GM11168 (cell line): Measurements from ENCODE around the gene PALM.

Experiments
- in situ Hi-C: fragments of 300-500 bp; cut with MboI; formaldehyde crosslinking; loops from one replicate; pipeline ENCODE4 v1.12.0; 2022; ENCODE audit warnings: low sequenced_read_pairs; ENCODE audit not compliant: unreplicated experiment

Gene PALM

GRCh38 chr19:747432-748273, 38.9 kb downstream of the PALM start:
- in situ Hi-C loops, result loop anchor here (25.0 kb wide), 1 partner anchor 160 kb away; the partner anchor contains the start of gene HCN2

- in situ Hi-C loops, result loop anchor here (25.0 kb wide), 1 partner anchor 161 kb away; the partner anchor contains the start of gene HCN2
Measured at GRCh38 chr19:748274-748598, 39.5 kb downstream of the PALM start.

DNA sequence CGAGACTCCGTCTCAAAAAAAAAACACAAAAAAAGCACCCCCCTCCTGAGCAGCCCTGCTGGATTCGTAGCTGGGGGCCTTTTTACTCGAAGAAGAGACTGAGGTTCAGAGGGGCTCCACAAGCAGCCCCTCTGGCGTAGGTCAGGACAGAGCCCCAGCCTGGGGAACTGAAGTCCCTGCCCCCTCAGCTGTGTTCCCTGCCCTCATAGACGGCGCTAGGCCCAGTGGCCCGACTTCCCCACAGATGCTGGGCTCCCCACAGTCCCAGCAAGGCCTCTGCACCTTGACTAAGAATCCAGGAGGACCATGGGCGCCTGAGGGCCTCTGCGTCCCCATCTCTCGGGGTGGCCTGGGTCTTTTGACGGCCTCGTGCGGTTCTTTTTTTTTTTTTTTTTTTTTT, 41.1 kb downstream of the PALM start:
- in situ Hi-C loops, result loop anchor here (25.0 kb wide), 1 partner anchor 163 kb away; the partner anchor contains the start of gene HCN2

DNA sequence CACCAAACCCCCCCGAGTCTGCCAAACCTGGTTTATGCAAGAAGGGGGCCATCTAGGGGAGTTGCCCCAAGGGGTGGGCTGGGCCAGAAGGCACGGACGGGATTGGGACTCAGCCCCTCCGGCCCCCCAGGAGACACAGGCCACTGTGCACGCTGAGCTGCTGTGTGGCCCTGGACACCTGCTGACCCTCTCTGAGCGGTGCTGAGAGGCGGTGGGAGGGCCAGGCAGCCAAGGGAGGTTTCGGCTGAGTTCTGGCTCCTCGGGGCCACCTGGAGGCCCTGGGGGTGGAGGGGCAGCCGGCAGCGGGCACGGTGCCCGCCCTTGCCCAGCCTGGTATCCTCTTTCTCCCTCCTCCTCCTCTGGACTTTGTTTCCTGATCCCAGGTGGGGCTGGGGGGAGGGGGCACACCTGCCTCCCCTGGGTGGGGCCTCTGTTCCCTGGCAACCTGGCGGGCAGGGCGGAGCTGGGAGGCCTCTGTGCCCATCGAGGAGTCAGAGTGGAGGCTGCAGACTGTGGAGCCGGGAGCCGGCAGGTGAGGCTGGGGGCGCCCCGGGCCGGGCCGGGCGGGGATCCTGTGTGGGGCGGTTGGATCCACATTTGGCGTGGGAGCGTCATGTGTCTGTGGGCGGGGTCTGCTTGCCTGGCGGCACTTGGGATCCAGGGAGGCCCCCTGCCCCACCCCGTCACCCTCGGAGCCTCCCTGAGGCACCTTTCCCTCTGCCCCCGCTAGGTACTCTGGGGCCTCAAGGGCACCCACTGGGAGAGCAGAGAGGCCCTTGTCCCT, 42.1 kb downstream of the PALM start, which contains the start of gene MISP:
TSS of gene MISP (plus strand) at position 473 of the 784 bp plus-strand sequence. CDS start 5,835 bp downstream, outside the sequence.
- in situ Hi-C loops, result no loop called here

DNA sequence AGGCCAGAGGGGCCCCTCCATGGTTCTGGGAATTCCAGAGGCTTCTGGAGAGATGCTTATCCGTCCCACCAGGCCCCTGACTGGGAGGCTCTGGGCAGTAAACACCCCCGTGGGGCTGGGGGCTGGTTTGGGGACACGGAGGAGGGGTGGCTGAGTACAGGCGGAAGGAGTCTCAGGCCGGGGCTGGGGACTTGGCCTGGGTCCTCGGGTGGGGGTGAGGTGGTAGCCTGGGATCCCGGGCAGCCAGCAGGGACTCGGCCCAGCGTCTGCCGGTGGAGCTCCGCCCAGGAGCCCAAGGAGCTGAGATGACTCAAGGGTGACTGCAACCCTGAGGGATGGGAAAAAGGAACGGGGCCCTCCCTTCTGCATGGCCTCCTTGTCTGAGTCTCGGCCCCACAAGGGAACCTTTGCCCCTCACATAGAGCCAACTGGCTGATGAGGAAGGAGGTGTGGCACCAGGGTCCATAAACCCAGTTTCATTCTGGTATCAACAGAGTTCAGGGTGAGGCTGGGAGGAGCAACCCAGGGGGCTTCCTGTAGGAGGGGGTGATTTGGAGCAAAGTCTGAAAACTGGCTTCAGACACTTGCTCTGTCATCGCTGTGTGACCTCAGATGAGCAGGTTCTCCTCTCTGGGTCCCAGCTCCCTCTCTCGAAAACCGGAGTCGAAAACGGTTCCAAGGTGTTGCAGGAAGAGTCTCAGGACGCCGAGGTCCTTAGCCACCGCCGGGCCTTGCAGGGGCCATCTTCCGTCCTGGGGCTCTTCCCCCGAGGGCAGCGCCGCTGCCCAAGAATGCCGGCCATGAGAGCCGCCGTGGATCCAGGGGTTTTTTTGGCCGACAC, 43.0 kb downstream of the PALM start:
- in situ Hi-C loops, result no loop called here

GRCh38 chr19:752652-753517, 44.1 kb downstream of the PALM start:
- in situ Hi-C loops, result no loop called here

GRCh38 chr19:754530-754929, 45.8 kb downstream of the PALM start:
- in situ Hi-C loops, result no loop called here

DNA sequence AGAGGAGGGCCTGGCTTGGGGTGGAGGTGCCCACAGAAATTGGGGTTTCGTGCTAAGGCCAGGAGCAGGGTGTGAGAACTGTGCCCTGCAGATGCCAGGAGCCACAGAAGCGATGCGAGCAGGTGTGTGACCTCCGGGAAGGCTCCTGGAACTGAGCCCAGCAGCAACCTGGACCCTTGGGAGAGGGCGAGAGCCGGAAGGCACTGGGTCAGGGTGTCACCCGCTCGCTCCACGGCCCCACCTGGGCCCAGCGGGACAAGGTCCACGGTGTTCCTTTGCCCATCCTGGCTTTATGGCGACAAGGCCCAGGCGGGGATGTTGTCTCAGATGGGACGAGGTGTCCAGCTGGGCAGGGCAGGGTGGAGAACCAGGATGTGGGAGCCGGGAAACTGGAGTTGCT, 46.3 kb downstream of the PALM start:
- in situ Hi-C loops, result no loop called here

DNA sequence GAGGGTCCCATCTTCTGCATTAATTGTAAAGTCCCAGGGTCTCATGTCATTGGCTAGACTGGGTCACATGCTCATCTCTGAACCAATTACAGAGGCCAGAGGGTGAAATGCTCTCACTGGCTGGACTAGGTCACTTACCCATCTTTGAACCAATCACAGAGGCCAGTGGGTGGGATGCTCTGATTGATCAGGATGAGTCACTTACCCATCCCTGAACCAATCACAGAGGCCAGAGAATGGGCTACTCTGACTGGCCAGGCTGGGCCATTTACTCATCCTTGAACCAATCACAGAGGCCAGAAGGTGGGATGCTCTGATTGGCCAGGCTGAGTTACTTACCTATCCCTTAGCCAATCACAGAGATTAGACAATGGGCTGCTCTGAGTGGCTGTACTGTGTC, 47.5 kb downstream of the PALM start:
- in situ Hi-C loops, result no loop called here

- in situ Hi-C loops, result no loop called here
Measured at GRCh38 chr19:756821-757688, 48.3 kb downstream of the PALM start.

GRCh38 chr19:757811-758668, 49.3 kb downstream of the PALM start:
- in situ Hi-C loops, result no loop called here

- in situ Hi-C loops, result no loop called here
Measured at GRCh38 chr19:763181-763580, 54.4 kb downstream of the PALM start.

DNA sequence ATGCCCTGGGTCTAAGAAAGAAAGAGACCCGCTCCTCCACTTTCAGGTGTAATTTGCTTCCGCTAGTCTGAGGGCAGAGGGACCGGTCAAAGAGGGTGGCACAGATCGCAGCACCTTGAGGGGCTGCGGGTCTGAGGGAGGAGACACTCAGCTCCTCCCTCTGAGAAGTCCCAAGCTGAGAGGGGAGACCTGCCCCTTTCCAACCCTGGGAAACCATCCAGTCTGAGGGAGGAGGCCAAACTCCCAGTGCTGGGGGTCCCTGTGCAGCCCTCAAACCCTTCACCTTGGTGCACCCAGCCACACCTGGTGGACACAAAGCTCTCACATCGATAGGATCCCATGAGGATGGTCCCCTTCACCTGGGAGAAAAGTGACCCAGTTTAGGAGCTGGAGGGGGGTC, 55.1 kb downstream of the PALM start:
- in situ Hi-C loops, result no loop called here

GRCh38 chr19:764301-764700, 55.6 kb downstream of the PALM start:
- in situ Hi-C loops, result no loop called here

DNA sequence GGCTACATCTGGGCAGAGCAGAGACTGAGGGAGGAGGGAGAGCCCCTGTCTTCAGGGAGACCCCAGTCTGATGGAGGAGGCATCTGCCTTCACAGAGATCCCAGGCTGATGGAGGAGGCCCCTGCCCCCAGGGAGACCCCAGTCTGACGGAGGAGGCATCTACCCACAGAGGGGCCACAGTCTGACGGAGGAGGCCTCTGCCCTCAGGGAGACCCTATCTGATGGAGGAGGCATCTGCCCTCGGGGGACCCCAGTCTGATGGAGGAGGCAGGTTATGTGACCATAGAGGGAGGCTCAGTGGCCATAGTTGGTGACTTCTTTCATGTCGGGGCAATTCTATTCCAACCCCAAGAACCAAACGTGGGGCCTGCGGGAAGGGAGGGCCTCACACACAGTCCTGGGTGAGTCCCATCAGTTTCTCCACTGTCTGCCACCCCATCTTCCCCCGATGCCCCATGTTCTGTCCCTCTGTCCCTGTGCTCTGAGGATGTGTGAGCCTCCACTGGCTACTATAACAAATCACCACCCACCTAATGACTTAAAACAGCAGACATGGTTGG, 56.5 kb downstream of the PALM start:
- in situ Hi-C loops, result no loop called here

GRCh38 chr19:768424-768823, 59.7 kb downstream of the PALM start:
- in situ Hi-C loops, result no loop called here

DNA sequence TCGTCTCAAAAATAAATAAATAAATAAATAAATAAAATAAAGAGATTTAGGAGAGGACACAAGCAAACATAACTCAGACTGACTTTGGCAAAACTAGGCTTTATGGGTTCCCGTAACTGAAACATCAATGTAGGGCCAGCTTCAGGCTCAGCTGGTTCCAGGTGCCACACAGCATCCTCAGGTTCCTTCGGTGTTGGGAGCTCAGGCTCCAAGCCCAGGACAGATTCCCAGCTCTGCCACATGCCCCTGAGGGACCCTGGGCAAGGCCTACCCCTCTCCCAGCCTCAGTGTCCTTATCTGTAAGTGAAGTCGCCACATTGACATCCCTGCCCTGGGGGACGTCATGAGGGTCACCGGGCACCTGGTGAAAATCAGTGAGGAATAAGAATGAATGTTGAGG, 60.9 kb downstream of the PALM start:
- in situ Hi-C loops, result no loop called here
